Keratinocyte (primary cell): Measurements from ENCODE around the gene SOX10. TPM values are rescaled to one million over a fixed set of nuclear protein-coding genes. Genes with fewer than 3 reads are reported as not detected.

Experiments
- DNase-seq: peaks from one replicate; pipeline ENCODE4 v3.0.0-alpha.2; 2011; ENCODE audit warnings: low read depth, missing footprints, low spot score
- FAIRE-seq: peaks from 2 replicates; lab custom pipeline; 2011; peaks lifted over from hg19 to GRCh38; lab: Jason Lieb, UNC
- H2AFZ ChIP-seq: 2 replicates; pipeline ENCODE4 v1.6.0; 2012; ENCODE audit warnings: low read length, control low read depth, inconsistent platforms; ENCODE audit not compliant: control insufficient read depth
- H3K27ac ChIP-seq: 2 replicates; pipeline ENCODE4 v1.5.1; 2011; ENCODE audit warnings: low read length; ENCODE audit not compliant: control insufficient read depth, insufficient read depth
- H3K27me3 ChIP-seq: 3 replicates; pipeline ENCODE4 v1.6.0; 2011; ENCODE audit warnings: low read length; ENCODE audit not compliant: control insufficient read depth, insufficient read depth; ENCODE audit errors: extremely low read depth
- H3K36me3 ChIP-seq, 2 experiments: 2 replicates in 1 of 2; 3 replicates in 1 of 2; pipeline ENCODE4 v1.5.1; 2011; ENCODE audit warnings: low read length in 2 of 2, mild to moderate bottlenecking in 1 of 2; ENCODE audit not compliant: control insufficient read depth in 2 of 2, insufficient read depth in 2 of 2; ENCODE audit errors: extremely low read depth in 1 of 2
- H3K4me1 ChIP-seq: 3 replicates; pipeline ENCODE4 v1.5.1; 2011; ENCODE audit warnings: low read length; ENCODE audit not compliant: control insufficient read depth, insufficient read depth; ENCODE audit errors: extremely low read depth
- H3K4me2 ChIP-seq: 3 replicates; pipeline ENCODE4 v1.6.0; 2011; ENCODE audit warnings: low read depth, low read length; ENCODE audit not compliant: control insufficient read depth, insufficient read depth; ENCODE audit errors: extremely low read depth
- H3K4me3 ChIP-seq, 3 experiments: fragments of 200-600 bp in 1 of 3; sonication (generic) in 1 of 3; 2 replicates in 2 of 3; 3 replicates in 1 of 3; pipeline ENCODE4 v1.5.1; 2011 to 2016; ENCODE audit warnings: low read length in 3 of 3, mild to moderate bottlenecking in 3 of 3, control low read depth in 2 of 3, inconsistent platforms in 1 of 3, low read depth in 1 of 3, mixed read lengths in 1 of 3, mixed run types in 1 of 3, moderate library complexity in 1 of 3; ENCODE audit not compliant: control insufficient read depth in 2 of 3, insufficient read depth in 2 of 3; ENCODE audit errors: extremely low read depth in 1 of 3
- H3K79me2 ChIP-seq: 2 replicates; pipeline ENCODE4 v1.6.0; 2012; ENCODE audit warnings: low read length; ENCODE audit not compliant: control insufficient read depth, insufficient read depth
- H3K9ac ChIP-seq: 3 replicates; pipeline ENCODE4 v1.6.0; 2011; ENCODE audit warnings: low read length; ENCODE audit not compliant: control insufficient read depth, insufficient read depth; ENCODE audit errors: extremely low read depth
- H3K9me1 ChIP-seq: 3 replicates; pipeline ENCODE4 v1.6.0; 2011; ENCODE audit warnings: low read length; ENCODE audit not compliant: control insufficient read depth, insufficient read depth; ENCODE audit errors: extremely low read depth
- H3K9me3 ChIP-seq: 2 replicates; pipeline ENCODE4 v1.5.1; 2012; ENCODE audit warnings: low read depth, low read length; ENCODE audit not compliant: control insufficient read depth
- H4K20me1 ChIP-seq: 3 replicates; pipeline ENCODE4 v1.6.0; 2011; ENCODE audit warnings: low read length; ENCODE audit not compliant: control insufficient read depth, insufficient read depth; ENCODE audit errors: extremely low read depth
- EZH2 ChIP-seq: IDR thresholded peaks from one replicate; pipeline ENCODE4 v1.6.1; 2012; ENCODE audit warnings: inconsistent platforms, mild to moderate bottlenecking, low read length, moderate library complexity
- dilution Hi-C: fragments of 300-500 bp; cut with MboI; formaldehyde crosslinking; loops from one replicate; pipeline ENCODE4 v1.7.0; 2020; ENCODE audit warnings: low sequenced_read_pairs; ENCODE audit not compliant: extremely low pct_ligation_motif_present
- polyA plus RNA-seq, 5 experiments: library from polyadenylated mRNA; depleted of rRNA in 3 of 5; stranded (reverse) in 3 of 5; stranded (forward) in 1 of 5; unstranded in 1 of 5; fragments of >200 nt; gene quantifications; 1 replicate in 1 of 5; 2 replicates in 3 of 5; 3 replicates in 1 of 5; pipeline versions ENCODE4 v1.2.1 to v1.2.3, GENCODE V29; 2011 to 2012; ENCODE audit warnings: missing spikeins in 2 of 5, low read depth in 1 of 5, low replicate concordance in 1 of 5
- TF ChIP-seq, protein P1 (sequence below), 3 experiments: IDR thresholded peaks in 1 of 3; conservative IDR thresholded peaks in 1 of 3; optimal IDR thresholded peaks in 1 of 3; 2 replicates in 2 of 3; 3 replicates in 1 of 3; pipeline versions ENCODE3 to v1.5.1; 2011; ENCODE audit warnings: low read length in 3 of 3, mild to moderate bottlenecking in 3 of 3, moderate library complexity in 2 of 3, control low read depth in 1 of 3, inconsistent platforms in 1 of 3; ENCODE audit not compliant: insufficient read depth in 2 of 3; ENCODE audit errors: extremely low read depth in 1 of 3

Gene SOX10
- polyA plus RNA-seq, 1 donor (not counting 4 experiments of a cell fraction or from before 2014, with no cell fraction given), result not detected

GRCh38 chr22:37942133-37942532 is 42.2 kb downstream of the SOX10 start:
- H3K9ac ChIP-seq, result no peak overlapping the region
- no peak overlapping the region for H3K27ac ChIP-seq
- no peak overlapping the region for H2AFZ ChIP-seq
- FAIRE-seq (no peak), DNase-seq (no peak)
- dilution Hi-C loops, result no loop called here
- peaks cover 5% of the 10 kb centered on the region for H3K79me2 ChIP-seq
- H3K4me2 ChIP-seq, result no peak overlapping the region
- H4K20me1 ChIP-seq, result peaks cover 14% of the 10 kb centered on the region
- no peak overlapping the region for H3K4me3 ChIP-seq
- no peaks in the 10 kb centered on the region for H3K9me1 ChIP-seq
- no peaks in the 10 kb centered on the region for H3K27me3 ChIP-seq
- no peaks in the 10 kb centered on the region for H3K9me3 ChIP-seq
- peaks cover 39 to 45% of the 10 kb centered on the region in 2 experiments for H3K36me3 ChIP-seq
- H3K4me1 ChIP-seq, result no peaks in the 10 kb centered on the region
- TF ChIP-seq EZH2, result no peak
- TF ChIP-seq, protein P1, sequence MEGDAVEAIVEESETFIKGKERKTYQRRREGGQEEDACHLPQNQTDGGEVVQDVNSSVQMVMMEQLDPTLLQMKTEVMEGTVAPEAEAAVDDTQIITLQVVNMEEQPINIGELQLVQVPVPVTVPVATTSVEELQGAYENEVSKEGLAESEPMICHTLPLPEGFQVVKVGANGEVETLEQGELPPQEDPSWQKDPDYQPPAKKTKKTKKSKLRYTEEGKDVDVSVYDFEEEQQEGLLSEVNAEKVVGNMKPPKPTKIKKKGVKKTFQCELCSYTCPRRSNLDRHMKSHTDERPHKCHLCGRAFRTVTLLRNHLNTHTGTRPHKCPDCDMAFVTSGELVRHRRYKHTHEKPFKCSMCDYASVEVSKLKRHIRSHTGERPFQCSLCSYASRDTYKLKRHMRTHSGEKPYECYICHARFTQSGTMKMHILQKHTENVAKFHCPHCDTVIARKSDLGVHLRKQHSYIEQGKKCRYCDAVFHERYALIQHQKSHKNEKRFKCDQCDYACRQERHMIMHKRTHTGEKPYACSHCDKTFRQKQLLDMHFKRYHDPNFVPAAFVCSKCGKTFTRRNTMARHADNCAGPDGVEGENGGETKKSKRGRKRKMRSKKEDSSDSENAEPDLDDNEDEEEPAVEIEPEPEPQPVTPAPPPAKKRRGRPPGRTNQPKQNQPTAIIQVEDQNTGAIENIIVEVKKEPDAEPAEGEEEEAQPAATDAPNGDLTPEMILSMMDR (optimal IDR thresholded peaks at IDR 0.05 in 1 of 3, IDR thresholded peaks at IDR 0.05 in 1 of 3, conservative IDR thresholded peaks at IDR 0.05 in 1 of 3; ENCODE audit: extremely low read depth in 1 of 3, insufficient read depth in 2 of 3, low read length in 3 of 3), result no peak

- Histone ChIP-seq H3K9me3 (no peaks in the 10 kb centered on the region), H3K79me2 (peaks cover 5% of the 10 kb centered on the region), H3K36me3 (peaks cover 45 to 47% of the 10 kb centered on the region in 2 experiments), H4K20me1 (peaks cover 14% of the 10 kb centered on the region), H3K9ac (no peak overlapping the region), H3K4me1 (no peaks in the 10 kb centered on the region), H3K4me2 (no peak overlapping the region), H3K27ac (no peak overlapping the region), H3K4me3 (no peak overlapping the region), H2AFZ (no peak overlapping the region), H3K27me3 (no peaks in the 10 kb centered on the region), H3K9me1 (no peaks in the 10 kb centered on the region)
- TF ChIP-seq, protein P1 (optimal IDR thresholded peaks at IDR 0.05 in 1 of 3, IDR thresholded peaks at IDR 0.05 in 1 of 3, conservative IDR thresholded peaks at IDR 0.05 in 1 of 3; ENCODE audit: extremely low read depth in 1 of 3, insufficient read depth in 2 of 3, low read length in 3 of 3), result no peak
- no peak for TF ChIP-seq EZH2
- dilution Hi-C loops, result no loop called here
- FAIRE-seq, result no peak
- DNase-seq, result no peak
These were observed 43.5 kb downstream of the SOX10 start for GRCh38 chr22:37940698-37941376.
